Peyer's patch (tissue), 4 donors: ENCODE measurements around the gene TTL.

Source experiments
- POLR2A ChIP-seq, 2 donors: fragments of 450-650 bp; IDR thresholded peaks; one replicate each; pipeline ENCODE4 v1.5.1; 2017; ENCODE audit warnings: antibody characterized with exemption in 2 of 2, mild to moderate bottlenecking in 2 of 2, moderate library complexity in 2 of 2
- TF ChIP-seq, protein P1 (sequence below), 6 experiments: fragments of 450-650 bp in 4 of 6; fragments of 200-600 bp in 2 of 6; sonication (generic) in 1 of 6; IDR thresholded peaks; one replicate each; pipeline ENCODE4 v1.5.1; 2017 to 2019; ENCODE audit warnings: antibody characterized with exemption in 6 of 6, mild to moderate bottlenecking in 3 of 6, moderate library complexity in 1 of 6

DNA sequence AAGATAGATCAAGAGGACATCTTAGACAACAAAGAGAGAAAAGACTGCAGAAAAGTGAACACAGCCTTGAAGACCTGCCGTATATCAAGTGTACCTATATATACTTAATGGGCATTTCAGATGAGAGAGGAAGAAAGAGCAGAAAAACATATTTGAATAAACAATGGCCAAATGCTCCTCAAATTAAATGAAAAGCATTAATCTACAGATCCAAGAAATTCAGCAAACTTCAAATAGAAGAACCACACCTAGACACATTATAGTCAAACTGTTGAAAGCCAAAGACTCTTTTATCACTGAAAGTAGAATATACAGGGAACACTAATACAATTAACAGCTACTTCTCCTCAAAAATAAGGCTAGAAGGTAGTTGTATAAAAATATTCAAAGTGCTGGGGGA is 18.7 kb upstream of the TTL start:
- TF ChIP-seq, protein P1, sequence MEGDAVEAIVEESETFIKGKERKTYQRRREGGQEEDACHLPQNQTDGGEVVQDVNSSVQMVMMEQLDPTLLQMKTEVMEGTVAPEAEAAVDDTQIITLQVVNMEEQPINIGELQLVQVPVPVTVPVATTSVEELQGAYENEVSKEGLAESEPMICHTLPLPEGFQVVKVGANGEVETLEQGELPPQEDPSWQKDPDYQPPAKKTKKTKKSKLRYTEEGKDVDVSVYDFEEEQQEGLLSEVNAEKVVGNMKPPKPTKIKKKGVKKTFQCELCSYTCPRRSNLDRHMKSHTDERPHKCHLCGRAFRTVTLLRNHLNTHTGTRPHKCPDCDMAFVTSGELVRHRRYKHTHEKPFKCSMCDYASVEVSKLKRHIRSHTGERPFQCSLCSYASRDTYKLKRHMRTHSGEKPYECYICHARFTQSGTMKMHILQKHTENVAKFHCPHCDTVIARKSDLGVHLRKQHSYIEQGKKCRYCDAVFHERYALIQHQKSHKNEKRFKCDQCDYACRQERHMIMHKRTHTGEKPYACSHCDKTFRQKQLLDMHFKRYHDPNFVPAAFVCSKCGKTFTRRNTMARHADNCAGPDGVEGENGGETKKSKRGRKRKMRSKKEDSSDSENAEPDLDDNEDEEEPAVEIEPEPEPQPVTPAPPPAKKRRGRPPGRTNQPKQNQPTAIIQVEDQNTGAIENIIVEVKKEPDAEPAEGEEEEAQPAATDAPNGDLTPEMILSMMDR (IDR thresholded peaks at IDR 0.05), result no peak
- TF ChIP-seq POLR2A (IDR thresholded peaks at IDR 0.05), result no peak
